IMR-90 (cell line): ENCODE results near the gene VPS13A. TPM values are rescaled to one million over a fixed set of nuclear protein-coding genes. Genes with fewer than 3 reads are reported as not detected.
A peak's percentile ranks its signal among the peaks of the same experiment; 100 is the strongest.

Experiments used
- ATAC-seq: fragments of 200-7000 bp; cut with Tn5 transposase; 2 replicates; pipeline ENCODE4 v1.9.1; 2020; ENCODE audit warnings: low read depth, mild to moderate bottlenecking, moderate library complexity
- BruUV-seq: library from RNA; stranded (reverse); fragments of 400-500 nt; replicated peaks from 2 replicates; lab custom pipeline; 2021; lab: Mats Ljungman, UMichigan
- CTCF ChIA-PET: fragments of 300-600 bp; formaldehyde crosslinking; extraction: SDS; loops from one replicate; lab custom pipeline; 2021; ENCODE audit warnings: antibody characterized with exemption; lab: Yijun Ruan, JAX
- POLR2A ChIA-PET: fragments of 300-600 bp; sonication (Branson Sonifier 250); formaldehyde crosslinking; loops from one replicate; lab custom pipeline; 2022; ENCODE audit warnings: antibody characterized with exemption; ENCODE audit not compliant: unreplicated experiment; lab: Charles Lee
- DNase-seq: peaks from one replicate; pipeline ENCODE4 v3.0.0; 2013
- H2AFZ ChIP-seq: replicated peaks from 2 replicates; pipeline ENCODE3; 2013; ENCODE audit warnings: low read length, mild to moderate bottlenecking; ENCODE audit not compliant: poor library complexity
- H2AK5ac ChIP-seq: 2 replicates; pipeline ENCODE4 v1.6.1; 2013; ENCODE audit warnings: low read depth, low read length, inconsistent platforms
- H2AK9ac ChIP-seq: replicated peaks from 2 replicates; pipeline ENCODE3; 2013; ENCODE audit warnings: mild to moderate bottlenecking, low read depth, low read length, moderate library complexity; ENCODE audit not compliant: poor library complexity
- H2BK120ac ChIP-seq: 2 replicates; pipeline ENCODE4 v1.6.1; 2013; ENCODE audit warnings: low read depth, low read length, inconsistent platforms
- H2BK15ac ChIP-seq: 3 replicates; pipeline ENCODE4 v1.6.1; 2013; ENCODE audit warnings: low read depth, low read length, inconsistent platforms
- H2BK20ac ChIP-seq: 2 replicates; pipeline ENCODE4 v1.6.1; 2013; ENCODE audit warnings: low read depth, mild to moderate bottlenecking, inconsistent platforms, low read length, moderate library complexity
- H2BK5ac ChIP-seq: 2 replicates; pipeline ENCODE4 v1.6.1; 2013; ENCODE audit warnings: mild to moderate bottlenecking, low read depth, low read length, inconsistent platforms; ENCODE audit not compliant: poor library complexity, severe bottlenecking
- H3K14ac ChIP-seq: replicated peaks from 2 replicates; pipeline ENCODE4 v1.6.1; 2013; ENCODE audit warnings: low read depth, low read length, inconsistent platforms
- H3K18ac ChIP-seq: 2 replicates; pipeline ENCODE4 v1.6.1; 2013; ENCODE audit warnings: low read depth, low read length, control low read depth
- H3K23ac ChIP-seq: 2 replicates; pipeline ENCODE4 v1.6.1; 2013; ENCODE audit warnings: low read depth, low read length, inconsistent platforms
- H3K27ac ChIP-seq: 2 replicates; pipeline ENCODE4 v1.5.1; 2013; ENCODE audit warnings: mild to moderate bottlenecking, control low read depth, low read length; ENCODE audit not compliant: insufficient read depth
- H3K27me3 ChIP-seq: 2 replicates; pipeline ENCODE4 v1.6.1; 2013; ENCODE audit warnings: low read length; ENCODE audit not compliant: control insufficient read depth, insufficient read depth
- H3K36me3 ChIP-seq: 2 replicates; pipeline ENCODE4 v1.6.1; 2013; ENCODE audit warnings: low read length, mixed read lengths; ENCODE audit not compliant: control insufficient read depth, insufficient read depth
- H3K4ac ChIP-seq: 2 replicates; pipeline ENCODE4 v1.6.1; 2013; ENCODE audit warnings: low read depth, low read length, inconsistent platforms
- H3K4me1 ChIP-seq: 2 replicates; pipeline ENCODE4 v1.6.1; 2013; ENCODE audit warnings: low read length, mixed read lengths; ENCODE audit not compliant: control insufficient read depth, insufficient read depth
- H3K4me2 ChIP-seq: 2 replicates; pipeline ENCODE4 v1.6.1; 2013; ENCODE audit warnings: low read depth, mild to moderate bottlenecking, control low read depth, low read length, moderate library complexity
- H3K4me3 ChIP-seq: 2 replicates; pipeline ENCODE4 v1.5.1; 2013; ENCODE audit warnings: low read depth, mild to moderate bottlenecking, control low read depth, low read length, moderate library complexity; ENCODE audit not compliant: insufficient read depth
- H3K56ac ChIP-seq: 2 replicates; pipeline ENCODE4 v1.6.1; 2013; ENCODE audit warnings: low read length, inconsistent platforms; ENCODE audit not compliant: insufficient read depth; ENCODE audit errors: extremely low read depth
- H3K79me1 ChIP-seq, 2 experiments: 2 replicates each; pipeline ENCODE4 v1.6.1; 2013; ENCODE audit warnings: low read length in 2 of 2, inconsistent platforms in 1 of 2, low read depth in 1 of 2
- H3K9ac ChIP-seq: 2 replicates; pipeline ENCODE4 v1.6.1; 2013; ENCODE audit warnings: low read depth, low read length, control low read depth
- H3K9me1 ChIP-seq: 2 replicates; pipeline ENCODE4 v1.6.1; 2013; ENCODE audit warnings: low read length, inconsistent platforms; ENCODE audit not compliant: insufficient read depth
- H3K9me3 ChIP-seq: 2 replicates; pipeline ENCODE4 v1.6.1; 2013; ENCODE audit warnings: low read length; ENCODE audit not compliant: control insufficient read depth, insufficient read depth
- H4K20me1 ChIP-seq: 2 replicates; pipeline ENCODE4 v1.6.1; 2013; ENCODE audit warnings: low read length, inconsistent platforms; ENCODE audit not compliant: insufficient read depth
- H4K5ac ChIP-seq: 2 replicates; pipeline ENCODE4 v1.6.1; 2013; ENCODE audit warnings: mild to moderate bottlenecking, low read depth, low read length, control low read depth
- H4K8ac ChIP-seq, 2 experiments: 2 replicates each; pipeline ENCODE4 v1.6.1; 2013; ENCODE audit warnings: low read depth in 2 of 2, low read length in 2 of 2, control low read depth in 1 of 2, inconsistent platforms in 1 of 2
- H4K91ac ChIP-seq: 2 replicates; pipeline ENCODE4 v1.6.1; 2013; ENCODE audit warnings: low read depth, low read length, inconsistent platforms; ENCODE audit not compliant: insufficient read depth
- CHD1 ChIP-seq: IDR thresholded peaks from 2 replicates; pipeline ENCODE4 v1.6.1; 2012; ENCODE audit warnings: low read depth, low read length, improper control_type of control experiment
- CTCF ChIP-seq: conservative IDR thresholded peaks from 2 replicates; pipeline ENCODE4 v1.5.1; 2012; ENCODE audit warnings: mild to moderate bottlenecking, low read depth, low read length, improper control_type of control experiment
- FOS ChIP-seq: fragments of 150-350 bp; IDR thresholded peaks from 2 replicates; pipeline ENCODE4 v1.6.1; 2016; ENCODE audit warnings: low read depth, low read length
- MAFK ChIP-seq: IDR thresholded peaks from 2 replicates; pipeline ENCODE4 v1.6.1; 2012; ENCODE audit warnings: low read depth, low read length, improper control_type of control experiment
- POLR2A ChIP-seq: IDR thresholded peaks from 2 replicates; pipeline ENCODE4 v1.6.1; 2012; ENCODE audit warnings: mild to moderate bottlenecking, low read depth, low read length
- RAD21 ChIP-seq: IDR thresholded peaks from 2 replicates; pipeline ENCODE4 v1.6.1; 2012; ENCODE audit warnings: low read length, improper control_type of control experiment
- SMC3 ChIP-seq: fragments of 150-350 bp; IDR thresholded peaks from 2 replicates; pipeline ENCODE4 v1.6.1; 2016; ENCODE audit warnings: low read depth, mild to moderate bottlenecking, antibody characterized with exemption, low read length, moderate library complexity
- WGBS, 2 experiments: methylation state at CpG; one replicate each; pipeline versions ENCODE4 v1.1.5 to v1.1.7; 2013; ENCODE audit warnings: missing lambda C conversion rate in 2 of 2; ENCODE audit not compliant: insufficient read length in 1 of 2; ENCODE audit errors: extremely low coverage in 2 of 2; 5-methylcytosine and 5-hydroxymethylcytosine counted together
- dilution Hi-C: fragments of 300-500 bp; cut with HindIII; formaldehyde crosslinking; loops from one replicate; pipeline ENCODE4 v1.14.3; 2018; ENCODE audit warnings: low sequenced_read_pairs; ENCODE audit not compliant: unreplicated experiment
- in situ Hi-C: fragments of 300-500 bp; cut with MboI; formaldehyde crosslinking; loops from 3 replicates; pipeline ENCODE4 v1.14.3; 2019; ENCODE audit warnings: low sequenced_read_pairs, inconsistent platforms, mixed read lengths
- intact Hi-C: fragments of 100-400 bp; cut with micrococcal nuclease; formaldehyde crosslinking; loops from 2 replicates; pipeline ENCODE4 v1.10.0; 2022
- polyA plus RNA-seq, 3 experiments: library from polyadenylated mRNA; depleted of rRNA; stranded (reverse); fragments of >200 nt; gene quantifications; 2 replicates each; pipeline ENCODE4 v1.2.3, GENCODE V29; 2012; ENCODE audit warnings: low replicate concordance in 1 of 3
- total RNA-seq: library from RNA; depleted of rRNA; stranded (reverse); fragments of >200 nt; gene quantifications from 2 replicates; pipeline ENCODE4 v1.2.3, GENCODE V29; 2012

Gene VPS13A
- total and polyA plus RNA-seq, 2 of the 4 experiments (the other 2 are of a cell fraction): 10.4 to 26.5 TPM

- H3K9me1 ChIP-seq: no peaks in the 10 kb centered on the region; the same call in 1 of the 2 replicates
- H4K20me1 ChIP-seq: no peaks in the 10 kb centered on the region
- no peaks in the 10 kb centered on the region for H3K27me3 ChIP-seq
- H3K9ac ChIP-seq: no peak overlapping the region
- no peak overlapping the region for H3K27ac ChIP-seq
- H3K4me1 ChIP-seq: no peaks in the 10 kb centered on the region
- no peak overlapping the region for H4K5ac ChIP-seq
- peak; percentile 74 for DNase-seq
- no peak overlapping the region for H3K56ac ChIP-seq
- H2BK120ac ChIP-seq: no peak overlapping the region
- no peak overlapping the region for H4K91ac ChIP-seq
- no peak overlapping the region for H3K14ac ChIP-seq
- CTCF ChIA-PET: interaction anchor here (0.5 to 1.9 kb wide), 25 partner anchors 8 to 601 kb away, joined by 3 to 13 read pairs (median 4); no protein-coding TSS in a partner anchor
- H2AK9ac ChIP-seq: no peak overlapping the region
- H3K4me3 ChIP-seq: no peak overlapping the region
- in situ Hi-C loops: loop anchor here (10.0 kb wide), 1 partner anchor 601 kb away; the partner anchor contains the start of gene GNAQ
- POLR2A ChIA-PET: no interaction called here
- TF ChIP-seq CTCF (peak; percentile 99), RAD21 (peak; percentile 99), MAFK (no peak), POLR2A (peak; percentile 48; the same call in 1 of the 2 replicates), FOS (no peak), CHD1 (no peak), SMC3 (peak; percentile 93)
- WGBS, 2 experiments: 60% methylated on average over 16 of the region's 21 CpGs; no CpG with 5 or more reads in 1 of the 2 experiments
- BruUV-seq: no TSS peak
- dilution Hi-C loops: no loop called here
- no peaks in the 10 kb centered on the region for H3K79me1 ChIP-seq
- no peak overlapping the region; a peak in 1 of 4 replicates for H4K8ac ChIP-seq
- H3K23ac ChIP-seq: no peak overlapping the region
- H3K4ac ChIP-seq: no peak overlapping the region
- peak overlapping the region; percentile 59 for H2AFZ ChIP-seq
- H2BK20ac ChIP-seq: no peak overlapping the region
- H2BK15ac ChIP-seq: no peak overlapping the region
- no peak overlapping the region for H3K18ac ChIP-seq
- H2BK5ac ChIP-seq: no peak overlapping the region
- ATAC-seq: peak; percentile 97
- no peaks in the 10 kb centered on the region for H3K36me3 ChIP-seq
- no peak overlapping the region for H3K4me2 ChIP-seq
- intact Hi-C loops: loop anchor here (1.0 to 5.0 kb wide), 5 partner anchors 53 to 687 kb away; no protein-coding TSS in a partner anchor
- H3K9me3 ChIP-seq: no peaks in the 10 kb centered on the region
- H2AK5ac ChIP-seq: no peak overlapping the region
Observed at GRCh38 chr9:77433675-77434445, 256.5 kb downstream of the VPS13A start.
